ENCODE results near the gene GMPPB. TPM values are rescaled to one million over a fixed set of nuclear protein-coding genes. Genes with fewer than 3 reads are reported as not detected.
A peak's percentile ranks its signal among the peaks of the same experiment; 100 is the strongest.

GMPPB gene
- 40.7 and 43.6 TPM in 2 replicates for total RNA-seq (2014; rRNA removed; shearing (Covaris generic))
- total RNA-seq (2022) = 52.4 and 54.5 TPM in 2 replicates
- Bru-seq, nascent RNA = percentile 82 among the genes with signal in this experiment
- BruChase-seq, experiment 1, labeled RNA remaining after a 6-hour chase = percentile 85 among the genes with signal in this experiment
- BruChase-seq, experiment 2, labeled RNA remaining after a 2-hour chase = percentile 94 among the genes with signal in this experiment
- long read RNA-seq, full-length matches to known transcripts = 60 of 88 reads
- long read RNA-seq, partial matches to known transcripts = 4 of 88 reads
- long read RNA-seq, other reads (novel, unspliced or antisense) = 24 of 88 reads

DNA sequence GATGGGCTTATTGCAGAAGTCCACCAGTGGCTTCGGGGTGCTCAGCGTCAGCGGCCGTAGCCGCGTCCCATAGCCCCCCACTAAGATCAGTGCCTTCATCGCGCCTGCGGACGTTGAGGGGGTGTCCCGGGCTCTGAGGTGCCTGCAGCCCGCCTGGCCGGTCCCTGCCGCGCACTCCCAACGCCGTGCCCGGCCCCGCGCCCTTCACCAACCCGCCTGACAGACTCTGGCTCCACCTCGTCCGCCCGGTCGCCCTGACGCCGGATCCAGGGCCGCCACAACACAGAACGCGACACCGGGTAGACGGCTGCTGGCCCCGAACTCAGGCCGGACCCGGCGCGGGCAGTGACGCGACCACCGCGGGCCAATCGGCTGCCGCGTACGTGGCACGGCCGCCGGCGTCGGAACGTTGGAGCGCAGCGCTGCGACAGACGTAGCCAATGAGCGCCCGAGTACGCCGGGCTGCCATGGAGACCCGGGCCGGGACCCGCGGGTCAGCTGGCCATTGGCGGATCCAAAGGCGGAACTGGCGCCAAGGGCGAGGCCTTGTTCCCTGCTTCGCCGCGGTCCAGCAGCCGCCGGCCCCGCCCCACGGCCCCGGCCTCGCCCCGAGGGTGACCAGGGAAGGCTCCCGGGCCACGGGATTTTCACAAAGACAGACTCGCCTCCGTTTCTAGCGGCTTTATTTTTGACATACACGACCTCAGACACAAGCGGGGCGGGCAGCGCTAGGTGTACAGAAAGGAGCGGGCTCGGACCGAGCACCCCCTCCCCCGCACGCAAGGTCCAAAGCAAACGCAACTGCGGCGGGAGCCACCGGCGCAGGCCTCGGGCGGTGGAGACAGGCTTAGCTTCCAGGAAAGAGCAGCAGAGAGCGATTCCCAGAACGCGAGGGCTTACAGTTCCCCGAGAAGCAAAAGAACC lies at the start of gene GMPPB:
TSS of gene GMPPB (minus strand) at position 324 of the 924 bp plus-strand sequence. CDS start at position 99, 225 bp downstream.
- Histone ChIP-seq H3K4me2 (ENCODE audit: low read length) (peak within 1 kb of the TSS; percentile 98), H4K20me1 (ENCODE audit: insufficient read depth, low read length) (no peaks in the 10 kb centered on the region), H3K9me3 (ENCODE audit: low read length) (no peaks in the 10 kb centered on the region), H3K4me1 (ENCODE audit: insufficient read depth, low read length, poor library complexity, severe bottlenecking) (peaks cover 50% of the 10 kb centered on the region), H3K9me2 (ENCODE audit: insufficient read depth, low read length) (no peaks in the 10 kb centered on the region), H2AFZ (ENCODE audit: low read length) (peak within 1 kb of the TSS; percentile 60; the same call in 1 of the 2 replicates), H3K36me3 (ENCODE audit: insufficient read depth, low read length) (peaks cover 61% of the 10 kb centered on the region; the same call in 1 of the 2 replicates), H3K4me3 (ENCODE audit: low read depth, low read length, poor library complexity, severe bottlenecking) (peak within 1 kb of the TSS; percentile 93), H3K27ac (ENCODE audit: low read depth, low read length, poor library complexity, severe bottlenecking) (peak within 1 kb of the TSS; percentile 74), H3K79me2 (ENCODE audit: insufficient read depth, low read depth, low read length) (peaks cover 13% of the 10 kb centered on the region; the same call in 1 of the 2 replicates)
- intact Hi-C loops (cut with micrococcal nuclease; ENCODE audit: unreplicated experiment) = loop anchor here (1.0 to 2.0 kb wide), 2 partner anchors 63 to 81 kb away; partner anchors contain the start of gene IP6K1
- TF ChIP-seq CTCF (conservative IDR thresholded peaks at IDR 0.05; ENCODE audit: low read length) (no peak), EZH2phosphoT487 (IDR thresholded peaks at IDR 0.05; ENCODE audit: borderline replicate concordance, low read depth, low read length) (no peak)
- ChIA-PET CTCF (ENCODE audit: unreplicated experiment) (no interaction called here), POLR2A (interaction anchor here (0.6 kb wide), 1 partner anchor 376 kb away, joined by 3 read pairs; no protein-coding TSS in a partner anchor)
- peak; percentile 98 for DNase-seq (ENCODE audit: low spot score)
- TSS peak; percentile 55 for BruUV-seq (replicated peaks)

- no TSS peak for BruUV-seq (replicated peaks)
Observed at GRCh38 chr3:49772703-49773102, 49.0 kb upstream of the GMPPB start.

More at GRCh38 chr3:49772703-49773102, 49.0 kb upstream of the GMPPB start:
- Histone ChIP-seq H2AFZ (ENCODE audit: low read length) (no peak overlapping the region), H3K4me3 (ENCODE audit: low read depth, low read length, poor library complexity, severe bottlenecking) (no peak overlapping the region), H4K20me1 (ENCODE audit: insufficient read depth, low read length) (no peaks in the 10 kb centered on the region), H3K4me1 (ENCODE audit: insufficient read depth, low read length, poor library complexity, severe bottlenecking) (peaks cover 9% of the 10 kb centered on the region), H3K9me2 (ENCODE audit: insufficient read depth, low read length) (no peaks in the 10 kb centered on the region), H3K36me3 (ENCODE audit: insufficient read depth, low read length) (peaks cover 22% of the 10 kb centered on the region), H3K9me3 (ENCODE audit: low read length) (no peaks in the 10 kb centered on the region), H3K27ac (ENCODE audit: low read depth, low read length, poor library complexity, severe bottlenecking) (no peak overlapping the region), H3K4me2 (ENCODE audit: low read length) (no peak overlapping the region), H3K79me2 (ENCODE audit: insufficient read depth, low read depth, low read length) (peaks cover 45% of the 10 kb centered on the region)
- intact Hi-C loops (cut with micrococcal nuclease; ENCODE audit: unreplicated experiment) = no loop called here
- no peak for TF ChIP-seq EZH2phosphoT487 (IDR thresholded peaks at IDR 0.05; ENCODE audit: borderline replicate concordance, low read depth, low read length)
- TF ChIP-seq CTCF (conservative IDR thresholded peaks at IDR 0.05; ENCODE audit: low read length) = no peak
- ChIA-PET POLR2A (interaction anchor here (0.5 to 2.0 kb wide), 6 partner anchors 9 to 617 kb away, joined by 3 to 8 read pairs (median 6); no protein-coding TSS in a partner anchor), CTCF (ENCODE audit: unreplicated experiment) (interaction anchor here (0.6 kb wide), 1 partner anchor 437 kb away, joined by 4 read pairs; no protein-coding TSS in a partner anchor)
- DNase-seq (ENCODE audit: low spot score) = no peak
